Tongue (tissue), 3 donors: ENCODE measurements around the gene RPS2. TPM values are rescaled to one million over a fixed set of nuclear protein-coding genes. Genes with fewer than 3 reads are reported as not detected.

Experiments used
- DNase-seq: peaks from one replicate; pipeline ENCODE4 v3.0.0-alpha.2; 2015
- small RNA-seq: library from RNA; depleted of rRNA; stranded (forward); fragments of <200 nt; gene quantifications from one replicate; pipeline ENCODE3, GENCODE V24; 2014; ENCODE audit warnings: low replicate concordance
- total RNA-seq: library from RNA; depleted of rRNA; stranded (reverse); fragments of >200 nt; gene quantifications from one replicate; pipeline ENCODE4 v1.2.3, GENCODE V29; 2014

RPS2 gene
- total RNA-seq, 1 donor from 2014 or later: 1,524 TPM

- DNase-seq: no peak
These were observed 46.0 kb downstream of the RPS2 start, which contains the start of gene HS3ST6 for GRCh38 chr16:1918351-1919326. HS3ST6 (minus strand) TSS chr16:1918415; CDS start chr16:1918323, 92 bp downstream.

GRCh38 chr16:1917665-1918350 lies 46.8 kb downstream of the RPS2 start:
- no peak for DNase-seq

- DNase-seq: no peak
These were observed 47.5 kb downstream of the RPS2 start for GRCh38 chr16:1917056-1917664.

- no peak for DNase-seq
These were observed 48.0 kb downstream of the RPS2 start for GRCh38 chr16:1916640-1916990.

- DNase-seq: no peak
These were observed 48.6 kb downstream of the RPS2 start for GRCh38 chr16:1915732-1916639.

- DNase-seq: no peak
These were observed 49.6 kb downstream of the RPS2 start for GRCh38 chr16:1914988-1915387.

GRCh38 chr16:1914084-1914608 lies 50.5 kb downstream of the RPS2 start:
- DNase-seq: no peak

GRCh38 chr16:1913327-1914083 lies 51.1 kb downstream of the RPS2 start:
- peak; percentile 47 for DNase-seq

GRCh38 chr16:1912215-1912543 lies 52.4 kb downstream of the RPS2 start:
- no peak for DNase-seq

Small RNA genes within 50 kb of the gene (small RNA-seq; reads per million reads assigned to genes)
- gene AC005363.2 (not detected), gene RN7SL219P (not detected), gene SNORA10 (not detected), gene SNORA64 (not detected)

Other genes with a start within 250 kb of the RPS2 start
- gene NME3, start 193.3 kb downstream of the RPS2 start, total RNA-seq: 29.6 TPM
- gene EME2, start 192.0 kb downstream of the RPS2 start, total RNA-seq: 10.6 TPM
- gene MRPS34, start 191.7 kb downstream of the RPS2 start, total RNA-seq: 41.5 TPM
- gene SPSB3, start 182.3 kb downstream of the RPS2 start, total RNA-seq: 43.5 TPM
- gene NUBP2, start 181.9 kb downstream of the RPS2 start, total RNA-seq: 59.2 TPM
- gene IGFALS, start 171.1 kb downstream of the RPS2 start, total RNA-seq: 0.31 TPM
- gene HAGH, start 138.0 kb downstream of the RPS2 start, total RNA-seq: 104 TPM
- 45.4 TPM for gene FAHD1, start 137.6 kb downstream of the RPS2 start, total RNA-seq
- gene MEIOB, start 92.7 kb downstream of the RPS2 start, total RNA-seq: 0.62 TPM
- 1.5 TPM for gene HS3ST6, start 46.4 kb downstream of the RPS2 start, total RNA-seq
- gene MSRB1, start 21.6 kb downstream of the RPS2 start, total RNA-seq: 9.2 TPM
- gene RPL3L, start 10.1 kb downstream of the RPS2 start, total RNA-seq: 150 TPM
- 155 TPM for gene NDUFB10, start 5.3 kb downstream of the RPS2 start, total RNA-seq
- gene RNF151, start 2.0 kb upstream of the RPS2 start, total RNA-seq: not detected
- 21.7 TPM for gene TBL3, start 7.2 kb upstream of the RPS2 start, total RNA-seq
- 2.5 TPM for gene NOXO1, start 16.6 kb upstream of the RPS2 start, total RNA-seq
- gene GFER, start 19.4 kb upstream of the RPS2 start, total RNA-seq: 10.2 TPM
- 4.7 TPM for gene SYNGR3, start 25.1 kb upstream of the RPS2 start, total RNA-seq
- 15.2 TPM for gene ZNF598, start 45.0 kb upstream of the RPS2 start, total RNA-seq
- 0.82 TPM for gene NPW, start 55.0 kb upstream of the RPS2 start, total RNA-seq
- 45.7 TPM for gene NHERF2, start 62.1 kb upstream of the RPS2 start, total RNA-seq
- gene NTHL1, start 83.0 kb upstream of the RPS2 start, total RNA-seq: 28.7 TPM
- gene TSC2, start 83.2 kb upstream of the RPS2 start, total RNA-seq: 57.2 TPM
- gene PKD1, start 171.1 kb upstream of the RPS2 start, total RNA-seq: 138 TPM
- gene RAB26, start 183.8 kb upstream of the RPS2 start, total RNA-seq: not detected
- gene TRAF7, start 191.0 kb upstream of the RPS2 start, total RNA-seq: 27.4 TPM
- 1.0 TPM for gene CASKIN1, start 231.8 kb upstream of the RPS2 start, total RNA-seq
- gene MLST8, start 240.6 kb upstream of the RPS2 start, total RNA-seq: 27.0 TPM
- 1.9 TPM for gene BRICD5, start 246.0 kb upstream of the RPS2 start, total RNA-seq